Naive thymus-derived CD4-positive, alpha-beta T cell (primary cell): Measurements from ENCODE around the gene TOR4A. TPM values are rescaled to one million over a fixed set of nuclear protein-coding genes. Genes with fewer than 3 reads are reported as not detected.

Source experiments
- ATAC-seq: fragments of 150-1000 bp; cut with Tn5 transposase; 2 replicates; pipeline ENCODE4 v1.10.0; 2021; ENCODE audit warnings: mild to moderate bottlenecking, moderate library complexity
- CTCF ChIA-PET: fragments of 350-600 bp; sonication (Branson Sonifier 250); formaldehyde crosslinking; loops from one replicate; lab custom pipeline; 2021; ENCODE audit warnings: antibody characterized with exemption; lab: Charles Lee
- POLR2A ChIA-PET: fragments of 350-600 bp; sonication (Branson Sonifier 250); formaldehyde crosslinking; loops from one replicate; lab custom pipeline; 2021; ENCODE audit warnings: antibody characterized with exemption, inconsistent platforms; lab: Charles Lee
- DNase-seq, 9 donors: peaks; one replicate each; pipeline versions ENCODE4 v3.0.0 to v3.0.0-alpha.2; 2020 to 2022; ENCODE audit warnings: mixed read lengths in 1 of 9
- H3K27ac ChIP-seq: one replicate; pipeline ENCODE4 v1.7.0; 2013; ENCODE audit warnings: mild to moderate bottlenecking, low read depth, low read length, moderate library complexity
- H3K27me3 ChIP-seq, 2 donors: one replicate each; pipeline ENCODE4 v1.7.0; 2013; ENCODE audit warnings: low read length in 2 of 2, mild to moderate bottlenecking in 2 of 2, moderate library complexity in 2 of 2; ENCODE audit not compliant: control insufficient read depth in 2 of 2, insufficient read depth in 2 of 2
- H3K36me3 ChIP-seq, 3 experiments: 1 replicate in 2 of 3; 2 replicates in 1 of 3; pipeline ENCODE4 v1.7.0; 2013; ENCODE audit warnings: low read length in 3 of 3, mild to moderate bottlenecking in 3 of 3, moderate library complexity in 1 of 3; ENCODE audit not compliant: insufficient read depth in 3 of 3, control insufficient read depth in 2 of 3
- H3K4me1 ChIP-seq, 2 donors: one replicate each; pipeline ENCODE4 v1.7.0; 2013; ENCODE audit warnings: low read length in 2 of 2, mild to moderate bottlenecking in 2 of 2, moderate library complexity in 1 of 2; ENCODE audit not compliant: control insufficient read depth in 2 of 2, insufficient read depth in 2 of 2
- H3K4me3 ChIP-seq: 2 replicates; pipeline ENCODE4 v1.7.0; 2013; ENCODE audit warnings: mild to moderate bottlenecking, low read length
- H3K9me3 ChIP-seq, 3 experiments: 1 replicate in 2 of 3; 2 replicates in 1 of 3; pipeline ENCODE4 v1.7.0; 2013; ENCODE audit warnings: low read length in 3 of 3; ENCODE audit not compliant: control insufficient read depth in 2 of 3
- H3K27ac Mint-ChIP-seq, 9 donors: one replicate each; pipeline ENCODE4 v1.8.0; 2020 to 2022; ENCODE audit warnings: mixed read lengths in 9 of 9, mild to moderate bottlenecking in 8 of 9, moderate library complexity in 5 of 9, inconsistent platforms in 2 of 9
- H3K27me3 Mint-ChIP-seq, 5 donors: one replicate each; pipeline ENCODE4 v1.8.0; 2021 to 2022; ENCODE audit warnings: mixed read lengths in 5 of 5, mild to moderate bottlenecking in 1 of 5
- H3K36me3 Mint-ChIP-seq, 5 donors: one replicate each; pipeline ENCODE4 v1.8.0; 2020 to 2022; ENCODE audit warnings: mixed read lengths in 5 of 5, mild to moderate bottlenecking in 3 of 5, inconsistent platforms in 1 of 5
- H3K4me1 Mint-ChIP-seq, 7 donors: one replicate each; pipeline ENCODE4 v1.8.0; 2020 to 2022; ENCODE audit warnings: mixed read lengths in 7 of 7, mild to moderate bottlenecking in 3 of 7, inconsistent platforms in 1 of 7
- H3K4me3 Mint-ChIP-seq, 10 donors: one replicate each; pipeline ENCODE4 v1.8.0; 2020 to 2022; ENCODE audit warnings: mild to moderate bottlenecking in 10 of 10, mixed read lengths in 10 of 10, moderate library complexity in 6 of 10, inconsistent platforms in 2 of 10
- H3K9me3 Mint-ChIP-seq, 11 donors: one replicate each; pipeline ENCODE4 v1.8.0; 2020 to 2022; ENCODE audit warnings: mixed read lengths in 11 of 11, mild to moderate bottlenecking in 4 of 11, inconsistent platforms in 1 of 11, moderate library complexity in 1 of 11
- intact Hi-C, 2 donors: fragments of 100-400 bp; cut with micrococcal nuclease; formaldehyde crosslinking; loops; one replicate each; pipeline ENCODE4 v1.15.1; 2023
- polyA plus RNA-seq, 2 donors: library from polyadenylated mRNA; unstranded; fragments of 300-500 nt; fragmentation: Illumina TruSeq; gene quantifications; one replicate each; pipeline ENCODE4 v1.2.3, GENCODE V29; 2021
- total RNA-seq, 6 experiments: library from RNA in 5 of 6; stranded (reverse) in 5 of 6; gene quantifications; 1 replicate in 5 of 6; 2 replicates in 1 of 6; pipeline ENCODE4 v1.2.3 and lab custom pipeline; 2021 to 2026

Gene TOR4A
- total and polyA plus RNA-seq, 7 experiments from 2014 or later, result 0.07 to 16.6 (median 1.7) TPM; not detected in 1

DNA sequence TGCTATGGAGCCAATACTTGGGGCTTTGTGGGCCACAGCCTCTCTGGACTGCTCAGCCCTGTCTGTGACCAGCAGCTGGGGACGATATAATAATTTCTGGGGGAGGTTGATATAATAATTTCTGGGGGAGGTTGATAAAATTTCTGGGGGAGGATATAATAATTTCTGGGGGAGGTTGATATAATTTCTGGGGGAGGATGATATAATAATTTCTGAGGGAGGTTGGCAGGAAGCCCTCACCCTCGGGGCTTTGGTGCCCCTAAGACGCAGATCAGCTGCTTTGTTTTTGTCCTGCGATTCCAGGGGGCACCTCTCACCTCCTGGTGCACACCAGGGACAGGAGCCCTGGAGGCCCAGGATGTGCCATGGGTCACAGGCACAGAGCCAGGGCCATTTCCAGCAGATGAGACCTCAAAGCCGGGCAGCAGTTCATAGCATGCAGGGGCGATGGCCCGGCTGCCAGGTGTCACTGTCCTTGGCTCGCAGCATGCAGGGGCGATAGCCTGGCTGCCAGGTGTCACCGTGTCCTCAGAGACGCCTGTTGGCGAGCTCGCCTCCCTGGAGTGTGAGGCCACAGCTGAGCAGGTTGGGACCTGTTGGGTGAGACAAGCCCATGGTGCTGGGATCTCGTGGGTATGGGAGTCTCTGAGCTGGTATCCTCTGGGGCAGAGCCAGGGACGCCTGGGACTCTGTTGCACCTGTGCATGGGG, 3.8 kb upstream of the TOR4A start:
- DNase-seq, result no peak
- H3K27me3 Mint-ChIP-seq, result no peaks in the 10 kb centered on the region

DNA sequence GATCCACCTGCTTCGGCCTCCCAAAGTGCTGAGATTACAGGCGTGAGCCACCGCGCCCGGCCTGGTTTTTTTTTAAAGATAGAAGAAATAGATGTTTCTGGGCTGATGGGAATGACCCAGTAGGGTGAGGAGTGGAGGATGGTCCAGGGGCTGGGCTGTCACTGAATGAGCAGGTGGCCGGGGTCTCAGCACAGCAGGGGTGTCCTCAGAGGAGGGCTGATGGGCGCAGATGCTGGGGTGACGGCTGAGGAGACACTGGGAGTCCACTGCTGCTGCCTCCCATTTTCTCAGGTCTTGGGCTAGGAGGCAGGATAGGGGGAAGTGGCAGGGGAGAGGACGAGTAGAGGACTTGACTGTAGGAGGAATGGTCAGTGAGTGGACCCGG, 2.3 kb upstream of the TOR4A start:
- Mint-ChIP-seq H3K27me3 (no peaks in the 10 kb centered on the region), H3K36me3 (peaks cover 0 to 9% (median 4%) of the 10 kb centered on the region in 5 donors), H3K9me3 (no peaks in the 10 kb centered on the region), H3K4me3 (peak overlapping the region in 1 of 10 donors; percentile 57), H3K4me1 (peaks cover 13 to 30% (median 20%) of the 10 kb centered on the region in 7 donors), H3K27ac (peak overlapping the region in 2 of 9 donors; percentile 32 to 51)
- ChIA-PET CTCF (no interaction called here), POLR2A (no interaction called here)
- ATAC-seq (no peak), DNase-seq (no peak)
- Histone ChIP-seq H3K9me3 (no peaks in the 10 kb centered on the region), H3K27ac (no peak overlapping the region), H3K36me3 (peaks cover 0 to 19% (median 0%) of the 10 kb centered on the region in 3 experiments), H3K4me1 (peaks cover 0 to 30% of the 10 kb centered on the region in 2 donors), H3K27me3 (no peaks in the 10 kb centered on the region), H3K4me3 (no peak overlapping the region)
- intact Hi-C loops, result no loop called here

More for the DNA sequence above, 3.8 kb upstream of the TOR4A start:
- no peaks in the 10 kb centered on the region for H3K9me3 ChIP-seq
- intact Hi-C loops, result no loop called here
- POLR2A ChIA-PET, result interaction anchor here (1.3 kb wide), 1 partner anchor 33 kb away, joined by 4 read pairs; the partner anchor contains the start of gene TUBB4B
- Mint-ChIP-seq H3K36me3 (peaks cover 1 to 20% (median 4%) of the 10 kb centered on the region in 5 donors), H3K27ac (no peak overlapping the region), H3K4me3 (no peak overlapping the region), H3K9me3 (no peaks in the 10 kb centered on the region), H3K4me1 (peaks cover 15 to 33% (median 26%) of the 10 kb centered on the region in 7 donors)
- CTCF ChIA-PET, result interaction anchor here (0.8 kb wide), 1 partner anchor 90 kb away, joined by 3 read pairs; no protein-coding TSS in a partner anchor
- H3K36me3 ChIP-seq, result peaks cover 0 to 29% (median 0%) of the 10 kb centered on the region in 3 experiments
- H3K27me3 ChIP-seq, result no peaks in the 10 kb centered on the region
- H3K4me1 ChIP-seq, result peaks cover 0 to 30% of the 10 kb centered on the region in 2 donors
- H3K4me3 ChIP-seq, result no peak overlapping the region
- no peak overlapping the region for H3K27ac ChIP-seq
- ATAC-seq, result no peak

DNA sequence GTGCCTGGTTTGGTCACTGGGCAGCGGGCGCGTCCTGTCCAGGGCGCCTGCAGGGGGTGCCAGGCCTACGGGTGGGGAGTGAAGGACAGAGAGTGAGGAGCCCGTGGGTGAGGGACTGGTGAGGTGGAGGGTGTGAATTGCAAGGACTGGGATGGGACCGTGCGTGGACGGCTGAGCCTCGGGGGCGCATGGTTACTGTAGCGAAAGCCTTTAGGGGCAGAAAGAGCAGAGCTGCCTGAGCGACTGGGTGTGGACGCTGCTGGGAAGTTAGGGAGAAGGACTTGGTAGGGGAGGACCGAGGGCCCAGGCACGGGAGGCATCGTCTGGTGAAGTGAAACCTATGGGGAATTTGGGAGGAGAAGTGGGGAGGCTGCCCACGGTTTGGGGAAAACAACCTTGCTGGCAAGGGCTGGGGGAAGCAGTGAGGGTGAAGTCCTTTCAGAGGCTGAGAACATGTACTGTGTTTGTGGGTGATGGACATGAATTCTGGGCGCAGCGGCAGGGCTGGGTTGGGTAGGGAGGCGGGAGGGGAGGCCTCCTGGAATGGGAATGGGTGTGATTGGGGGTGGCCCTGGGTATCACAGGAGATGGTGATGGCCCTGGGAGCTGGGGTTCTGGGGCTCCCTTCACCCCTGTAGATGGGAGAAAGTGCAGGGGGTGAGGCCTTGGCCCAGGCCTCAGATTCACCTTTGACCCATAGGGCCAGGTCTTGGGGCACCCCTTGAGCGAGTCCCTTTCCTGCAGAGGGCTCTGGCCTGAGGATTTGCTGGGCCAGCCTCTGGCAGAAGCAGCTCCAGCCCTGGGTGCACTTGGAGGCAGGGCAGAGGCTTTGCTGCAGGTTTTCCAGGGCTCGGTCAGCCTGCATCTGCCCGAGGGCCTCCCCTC, 1.7 kb upstream of the TOR4A start:
- peak overlapping the region in 2 of 9 donors; percentile 32 to 51 for H3K27ac Mint-ChIP-seq
- peaks cover 0 to 30% of the 10 kb centered on the region in 2 donors for H3K4me1 ChIP-seq

DNA sequence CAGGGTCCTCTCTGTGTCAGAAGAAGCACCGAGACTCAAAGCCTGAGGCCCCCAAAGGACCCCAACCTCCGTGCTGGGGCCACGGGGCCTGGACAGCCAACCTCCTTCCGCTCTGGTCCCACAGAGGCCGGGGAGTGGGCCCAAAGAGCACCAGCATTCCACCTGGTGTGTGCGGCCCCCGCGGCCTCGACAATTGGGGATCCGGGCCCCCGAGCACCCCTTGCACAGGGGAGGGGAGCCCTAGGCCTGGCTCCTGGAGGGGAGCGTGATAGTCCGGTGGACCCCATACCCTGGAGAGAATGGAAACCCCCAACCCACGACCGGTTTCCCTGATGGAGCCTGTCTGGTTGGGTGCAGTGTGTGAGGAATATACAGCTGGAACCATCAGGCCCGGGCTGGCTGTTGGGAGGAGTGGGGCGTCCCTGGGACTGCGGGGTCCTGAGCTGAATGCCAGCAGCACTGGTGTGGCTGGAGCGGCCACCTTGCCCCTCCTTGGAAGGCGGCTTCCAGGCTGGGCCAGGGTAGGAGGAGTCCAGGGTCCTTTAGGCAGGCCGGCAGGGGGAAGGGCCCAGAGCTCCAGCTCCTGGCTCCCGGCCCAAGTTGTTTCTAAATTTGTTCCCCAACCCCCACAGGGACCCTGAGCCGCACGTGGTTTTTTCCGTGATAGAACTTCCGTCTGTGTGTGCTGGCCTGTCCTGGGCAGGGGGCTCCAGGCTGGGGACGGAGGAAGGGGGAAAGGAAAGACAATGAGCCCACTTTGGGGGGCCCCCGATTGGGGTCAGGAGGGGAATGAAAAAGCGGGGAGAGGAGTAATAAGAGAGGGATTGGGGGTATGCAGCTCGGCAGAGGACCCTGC, 825 bp upstream of the TOR4A start:
- Histone ChIP-seq H3K4me3 (no peak overlapping the region), H3K27ac (no peak overlapping the region), H3K27me3 (no peaks in the 10 kb centered on the region), H3K36me3 (peaks cover 0 to 19% (median 0%) of the 10 kb centered on the region in 3 experiments), H3K4me1 (peaks cover 0 to 23% of the 10 kb centered on the region in 2 donors), H3K9me3 (no peaks in the 10 kb centered on the region)
- DNase-seq, result no peak
- ATAC-seq, result no peak
- intact Hi-C loops, result no loop called here
- H3K36me3 Mint-ChIP-seq, result peaks cover 0 to 6% (median 0%) of the 10 kb centered on the region in 5 donors
- peak overlapping the region in 7 of 10 donors; percentile 21 to 89 (median 55) for H3K4me3 Mint-ChIP-seq
- peaks cover 6 to 24% (median 13%) of the 10 kb centered on the region in 7 donors for H3K4me1 Mint-ChIP-seq
- ChIA-PET CTCF (no interaction called here), POLR2A (no interaction called here)
- no peaks in the 10 kb centered on the region for H3K27me3 Mint-ChIP-seq
- H3K27ac Mint-ChIP-seq, result peak overlapping the region in 1 of 9 donors; percentile 89
- H3K9me3 Mint-ChIP-seq, result no peaks in the 10 kb centered on the region

More for the DNA sequence above, 1.7 kb upstream of the TOR4A start:
- no peaks in the 10 kb centered on the region for H3K27me3 Mint-ChIP-seq
- no peaks in the 10 kb centered on the region for H3K9me3 Mint-ChIP-seq
- Histone ChIP-seq H3K27me3 (no peaks in the 10 kb centered on the region), H3K36me3 (peaks cover 0 to 19% (median 0%) of the 10 kb centered on the region in 3 experiments), H3K4me3 (no peak overlapping the region), H3K9me3 (no peaks in the 10 kb centered on the region), H3K27ac (no peak overlapping the region)
- ATAC-seq (no peak), DNase-seq (no peak)
- peaks cover 13 to 30% (median 20%) of the 10 kb centered on the region in 7 donors for H3K4me1 Mint-ChIP-seq
- intact Hi-C loops, result no loop called here
- peaks cover 0 to 9% (median 4%) of the 10 kb centered on the region in 5 donors for H3K36me3 Mint-ChIP-seq
- peak overlapping the region in 1 of 10 donors; percentile 57 for H3K4me3 Mint-ChIP-seq
- CTCF ChIA-PET, result no interaction called here
- POLR2A ChIA-PET, result no interaction called here

DNA sequence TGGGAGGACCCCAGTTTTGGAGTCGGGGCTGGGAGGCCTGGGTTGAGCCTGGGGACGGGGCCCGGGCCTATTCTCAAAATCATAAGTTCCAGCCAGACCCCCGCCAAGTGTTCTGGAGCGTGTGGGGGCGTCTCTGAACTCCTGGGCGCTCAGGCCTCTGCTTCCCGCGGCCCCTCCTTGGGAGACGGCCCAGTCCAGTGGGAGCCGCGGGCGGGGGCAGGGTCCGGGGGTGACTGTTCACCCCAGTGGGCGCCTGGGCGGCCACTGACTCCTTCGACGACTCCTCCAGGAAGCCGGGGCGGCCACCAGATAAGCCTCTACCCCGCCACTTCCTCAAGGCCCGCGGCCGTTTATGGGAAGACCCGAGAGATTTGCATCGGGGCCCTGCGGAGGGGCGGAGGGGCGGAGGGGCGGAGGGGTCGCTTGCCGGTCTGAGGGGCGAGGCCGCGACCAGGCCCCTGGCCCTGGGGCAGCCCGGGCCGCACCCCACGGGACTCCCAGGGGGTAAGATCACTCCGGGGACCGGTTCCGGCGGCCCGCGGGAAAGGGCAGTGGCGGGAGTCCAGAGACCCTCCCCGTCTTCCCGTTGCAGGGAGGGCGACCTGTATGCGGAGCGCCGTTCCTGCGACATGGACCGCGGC, 655 bp downstream of the TOR4A start:
- Histone ChIP-seq H3K4me3 (peak overlapping the region; percentile 43), H3K4me1 (peaks cover 0 to 14% of the 10 kb centered on the region in 2 donors), H3K27ac (peak overlapping the region; percentile 41), H3K9me3 (no peaks in the 10 kb centered on the region), H3K27me3 (no peaks in the 10 kb centered on the region), H3K36me3 (peaks cover 0 to 5% (median 0%) of the 10 kb centered on the region in 3 experiments)
- peaks cover 0 to 4% (median 0%) of the 10 kb centered on the region in 5 donors for H3K27me3 Mint-ChIP-seq
- H3K36me3 Mint-ChIP-seq, result peaks cover 0 to 6% (median 3%) of the 10 kb centered on the region in 5 donors
- H3K27ac Mint-ChIP-seq, result peak overlapping the region in 1 of 9 donors; percentile 87
- DNase-seq, result peak in 1 of 9 donors; percentile 28
- intact Hi-C loops, result no loop called here
- peak; percentile 19 for ATAC-seq
- peaks cover 6 to 25% (median 15%) of the 10 kb centered on the region in 7 donors for H3K4me1 Mint-ChIP-seq
- no peaks in the 10 kb centered on the region for H3K9me3 Mint-ChIP-seq
- ChIA-PET POLR2A (interaction anchor here (0.5 kb wide), 1 partner anchor 797 kb away, joined by 3 read pairs; no protein-coding TSS in a partner anchor), CTCF (no interaction called here)
- H3K4me3 Mint-ChIP-seq, result peak overlapping the region in 6 of 10 donors; percentile 54 to 89 (median 68)
